AG09319 (cell line): ENCODE measurements around the gene APBB2.

Experiments used
- DNase-seq: peaks from one replicate; pipeline ENCODE4 v3.0.0-alpha.2; 2010; ENCODE audit warnings: low read depth; ENCODE audit errors: extremely low read depth
- CTCF ChIP-seq: IDR thresholded peaks from 2 replicates; pipeline ENCODE4 v1.5.1; 2011; ENCODE audit warnings: low read depth, mild to moderate bottlenecking, inconsistent platforms, low read length, moderate library complexity

Gene APBB2

GRCh38 chr4:40987151-40987550 is 227.2 kb downstream of the APBB2 start:
- no peak for TF ChIP-seq CTCF
- DNase-seq: no peak

GRCh38 chr4:40986375-40986774 is 228.0 kb downstream of the APBB2 start:
- no peak for DNase-seq

GRCh38 chr4:40984051-40984450 is 230.3 kb downstream of the APBB2 start:
- TF ChIP-seq CTCF: no peak
- no peak for DNase-seq

More at GRCh38 chr4:40986375-40986774, 228.0 kb downstream of the APBB2 start:
- no peak for TF ChIP-seq CTCF

- DNase-seq: no peak
- peak; percentile 23 for TF ChIP-seq CTCF
These were observed 233.9 kb downstream of the APBB2 start for GRCh38 chr4:40980318-40980883.

- TF ChIP-seq CTCF: no peak
- DNase-seq: no peak
These were observed 235.8 kb downstream of the APBB2 start for GRCh38 chr4:40978548-40978947.

GRCh38 chr4:40976343-40976742 is 238.0 kb downstream of the APBB2 start:
- DNase-seq: peak; percentile 46
- peak; percentile 69 for TF ChIP-seq CTCF

- DNase-seq: no peak
- no peak for TF ChIP-seq CTCF
These were observed 241.6 kb downstream of the APBB2 start for GRCh38 chr4:40972722-40973121.
